Neural progenitor cell (in vitro differentiated cells): ENCODE results near the gene MORC4. TPM values are rescaled to one million over a fixed set of nuclear protein-coding genes. Genes with fewer than 3 reads are reported as not detected.

ENCODE experiments used
- DNase-seq: peaks from one replicate; pipeline ENCODE4 v3.0.0-alpha.2; 2016; ENCODE audit warnings: low spot score
- H2AFZ ChIP-seq: fragments of 200-600 bp; sonication (generic); replicated peaks from 2 replicates; pipeline ENCODE4 v1.6.1; 2016; ENCODE audit warnings: antibody characterized with exemption
- H3F3A ChIP-seq: fragments of 200-600 bp; sonication (generic); 2 replicates; pipeline ENCODE4 v1.6.1; 2016; ENCODE audit warnings: antibody characterized with exemption, low read depth
- H3K27ac ChIP-seq: fragments of 200-600 bp; sonication (generic); 2 replicates; pipeline ENCODE4 v1.5.1; 2016; ENCODE audit warnings: mild to moderate bottlenecking
- H3K27me3 ChIP-seq: fragments of 200-600 bp; sonication (generic); 2 replicates; pipeline ENCODE4 v1.6.1; 2016; ENCODE audit warnings: mild to moderate bottlenecking, moderate library complexity
- H3K36me3 ChIP-seq: fragments of 200-600 bp; sonication (generic); 2 replicates; pipeline ENCODE4 v1.5.1; 2016
- H3K4me1 ChIP-seq: fragments of 200-600 bp; sonication (generic); 2 replicates; pipeline ENCODE4 v1.6.1; 2016; ENCODE audit warnings: mixed run types
- H3K4me2 ChIP-seq: fragments of 200-600 bp; sonication (generic); 2 replicates; pipeline ENCODE4 v1.6.1; 2016
- H3K4me3 ChIP-seq: fragments of 200-600 bp; sonication (generic); 2 replicates; pipeline ENCODE4 v1.5.1; 2016
- H3K79me2 ChIP-seq: fragments of 200-600 bp; sonication (generic); 2 replicates; pipeline ENCODE4 v1.6.1; 2016; ENCODE audit warnings: low read depth
- H3K9ac ChIP-seq: fragments of 200-600 bp; sonication (generic); 2 replicates; pipeline ENCODE4 v1.6.1; 2016
- H3K9me3 ChIP-seq: fragments of 200-600 bp; sonication (generic); 2 replicates; pipeline ENCODE4 v1.5.1; 2016; ENCODE audit warnings: low read depth
- H4K20me1 ChIP-seq: fragments of 200-600 bp; sonication (generic); 2 replicates; pipeline ENCODE4 v1.6.1; 2016; ENCODE audit warnings: low read depth
- H3K27ac Mint-ChIP-seq: 3 replicates; pipeline ENCODE4 v1.8.0; 2021; ENCODE audit warnings: mixed read lengths
- H3K27me3 Mint-ChIP-seq: 2 replicates; pipeline ENCODE4 v1.8.0; 2022; ENCODE audit warnings: low read depth, mild to moderate bottlenecking, inconsistent platforms, moderate library complexity, mixed read lengths; ENCODE audit not compliant: insufficient read depth
- H3K36me3 Mint-ChIP-seq: 3 replicates; pipeline ENCODE4 v1.8.0; 2021; ENCODE audit warnings: mixed read lengths
- H3K4me1 Mint-ChIP-seq: 3 replicates; pipeline ENCODE4 v1.8.0; 2021; ENCODE audit warnings: mixed read lengths
- H3K4me3 Mint-ChIP-seq: 3 replicates; pipeline ENCODE4 v1.8.0; 2021; ENCODE audit warnings: mild to moderate bottlenecking, moderate library complexity, mixed read lengths
- H3K9me3 Mint-ChIP-seq: 3 replicates; pipeline ENCODE4 v1.8.0; 2020; ENCODE audit warnings: mixed read lengths
- CTCF ChIP-seq: fragments of 200-600 bp; sonication (generic); IDR thresholded peaks from 2 replicates; pipeline ENCODE4 v1.5.1; 2017; ENCODE audit warnings: antibody characterized with exemption, mild to moderate bottlenecking
- EZH2 ChIP-seq: fragments of 200-600 bp; sonication (generic); IDR thresholded peaks from 2 replicates; pipeline ENCODE4 v1.6.1; 2017; ENCODE audit warnings: antibody characterized with exemption, mild to moderate bottlenecking, moderate library complexity
- EZH2phosphoT487 ChIP-seq: fragments of 200-600 bp; sonication (generic); IDR thresholded peaks from 2 replicates; pipeline ENCODE4 v1.6.1; 2017; ENCODE audit warnings: antibody characterized with exemption
- total RNA-seq: library from RNA; depleted of rRNA; stranded (reverse); fragments of >200 nt; gene quantifications from 2 replicates; pipeline ENCODE4 v1.2.3, GENCODE V29; 2015; ENCODE audit warnings: low replicate concordance

Gene MORC4
- total RNA-seq, 1 donor from 2014 or later = 7.6 TPM

DNA sequence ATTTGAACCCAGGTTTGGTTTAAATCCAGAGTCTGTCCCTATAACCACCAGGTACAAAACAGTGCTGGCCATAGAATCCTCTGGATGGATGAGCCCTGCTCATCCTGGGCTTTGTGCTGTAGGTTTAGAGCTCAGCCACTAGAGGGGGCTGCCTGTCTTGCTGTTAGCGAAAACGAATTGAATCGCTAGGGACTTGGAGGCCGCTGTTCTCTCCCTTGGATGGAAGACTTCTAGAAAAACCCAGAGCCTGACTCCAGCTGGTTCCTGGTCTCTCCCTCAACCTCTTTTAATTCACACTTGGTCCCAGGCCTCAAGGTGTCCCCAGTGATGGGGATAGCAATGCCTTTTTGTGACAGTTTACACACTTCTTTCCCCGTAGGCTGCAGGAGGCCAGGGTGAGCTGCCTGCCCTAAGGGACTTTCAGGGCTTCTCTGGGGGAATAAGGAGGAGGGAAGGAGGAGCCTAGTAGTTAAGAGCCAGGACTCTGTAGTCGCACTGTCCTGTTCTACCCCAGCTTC is 105.6 kb downstream of the MORC4 start:
- Mint-ChIP-seq H3K4me3 (no peak overlapping the region), H3K4me1 (peaks cover 19% of the 10 kb centered on the region), H3K36me3 (no peaks in the 10 kb centered on the region), H3K27ac (no peak overlapping the region), H3K9me3 (no peaks in the 10 kb centered on the region), H3K27me3 (peaks cover 6% of the 10 kb centered on the region)
- H3K36me3 ChIP-seq = no peaks in the 10 kb centered on the region
- H3F3A ChIP-seq = no peaks in the 10 kb centered on the region
- H2AFZ ChIP-seq = no peak overlapping the region
- no peaks in the 10 kb centered on the region for H3K79me2 ChIP-seq
- no peaks in the 10 kb centered on the region for H3K9me3 ChIP-seq
- H3K9ac ChIP-seq = no peak overlapping the region
- peak; percentile 81 for DNase-seq
- no peaks in the 10 kb centered on the region for H3K4me1 ChIP-seq
- no peak overlapping the region for H3K4me3 ChIP-seq
- no peak for TF ChIP-seq EZH2phosphoT487
- peak; percentile 79 for TF ChIP-seq CTCF
- TF ChIP-seq EZH2 = no peak
- H3K4me2 ChIP-seq = no peak overlapping the region
- no peaks in the 10 kb centered on the region for H4K20me1 ChIP-seq
- no peaks in the 10 kb centered on the region for H3K27me3 ChIP-seq
- no peak overlapping the region for H3K27ac ChIP-seq

- no peak overlapping the region for H3K27ac Mint-ChIP-seq
- H3K36me3 Mint-ChIP-seq = no peaks in the 10 kb centered on the region
- Histone ChIP-seq H3K4me1 (no peaks in the 10 kb centered on the region), H3K27me3 (no peaks in the 10 kb centered on the region), H2AFZ (no peak overlapping the region), H3K79me2 (no peaks in the 10 kb centered on the region), H3K4me2 (no peak overlapping the region), H3K9ac (no peak overlapping the region), H3K27ac (no peak overlapping the region), H4K20me1 (no peaks in the 10 kb centered on the region), H3K36me3 (no peaks in the 10 kb centered on the region), H3K9me3 (no peaks in the 10 kb centered on the region), H3F3A (no peaks in the 10 kb centered on the region), H3K4me3 (no peak overlapping the region)
- no peaks in the 10 kb centered on the region for H3K9me3 Mint-ChIP-seq
- DNase-seq = no peak
- no peak overlapping the region for H3K4me3 Mint-ChIP-seq
- peaks cover 8% of the 10 kb centered on the region for H3K27me3 Mint-ChIP-seq
- no peak for TF ChIP-seq EZH2phosphoT487
- TF ChIP-seq EZH2 = no peak
- no peak for TF ChIP-seq CTCF
- peaks cover 10% of the 10 kb centered on the region for H3K4me1 Mint-ChIP-seq
Observed at GRCh38 chrX:106891762-106892460, 108.1 kb downstream of the MORC4 start.

Other genes starting within 250 kb of the MORC4 start
- 1.4 and 1.6 TPM in 2 replicates for gene TBC1D8B, start 197.5 kb downstream of the MORC4 start, total RNA-seq
- gene RIPPLY1, start 96.9 kb downstream of the MORC4 start, total RNA-seq = not detected in 2 replicates
- gene CLDN2, start 79.8 kb downstream of the MORC4 start, total RNA-seq = not detected in 2 replicates
- 16.6 and 29.1 TPM in 2 replicates for gene RBM41, start 118.6 kb upstream of the MORC4 start, total RNA-seq
- 9.8 and 16.9 TPM in 2 replicates for gene NUP62CL, start 206.2 kb upstream of the MORC4 start, total RNA-seq
- 0.07 TPM in 1 of 2 replicates, not detected in the other for gene DNAAF6, start 206.4 kb upstream of the MORC4 start, total RNA-seq